H1 (cell line): ENCODE results near the gene NAPA.

ENCODE experiments used
- BRCA1 ChIP-seq: IDR thresholded peaks from 2 replicates; pipeline ENCODE4 v1.6.1; 2012; ENCODE audit warnings: low read depth, low read length, improper control_type of control experiment
- EP300 ChIP-seq, 2 experiments: IDR thresholded peaks; 1 replicate in 1 of 2; 2 replicates in 1 of 2; pipeline ENCODE4 v1.6.1; 2011 to 2012; ENCODE audit warnings: low read depth in 2 of 2, low read length in 2 of 2, mild to moderate bottlenecking in 2 of 2, borderline replicate concordance in 1 of 2, inconsistent platforms in 1 of 2, moderate library complexity in 1 of 2
- EZH2 ChIP-seq: fragments of 200-600 bp; sonication (generic); IDR thresholded peaks from 2 replicates; pipeline ENCODE4 v1.7.1; 2012; ENCODE audit warnings: low read depth, mild to moderate bottlenecking, moderate library complexity, low read length, inconsistent platforms; ENCODE audit not compliant: severe bottlenecking
- JUN ChIP-seq: IDR thresholded peaks from 2 replicates; pipeline ENCODE4 v1.6.1; 2011; ENCODE audit warnings: low read depth, mild to moderate bottlenecking, improper control_type of control experiment, low read length
- POLR2A ChIP-seq, 2 experiments: IDR thresholded peaks; 1 replicate in 1 of 2; 2 replicates in 1 of 2; pipeline ENCODE4 v1.6.1; 2011; ENCODE audit warnings: low read depth in 2 of 2, low read length in 2 of 2, mild to moderate bottlenecking in 2 of 2; ENCODE audit errors: control extremely low read depth in 1 of 2
- SP2 ChIP-seq: IDR thresholded peaks from 2 replicates; pipeline ENCODE4 v1.6.1; 2012; ENCODE audit warnings: mild to moderate bottlenecking, low read length, inconsistent platforms
- TAF7 ChIP-seq: optimal IDR thresholded peaks from 2 replicates; pipeline ENCODE3; 2011; ENCODE audit warnings: low read depth, mild to moderate bottlenecking, inconsistent platforms, low read length, moderate library complexity, borderline replicate concordance
- TCF12 ChIP-seq: IDR thresholded peaks from 2 replicates; pipeline ENCODE4 v1.6.1; 2011; ENCODE audit warnings: low read depth, mild to moderate bottlenecking, low read length
- TF ChIP-seq, protein P1 (sequence below), 3 experiments: IDR thresholded peaks; 1 replicate in 2 of 3; 2 replicates in 1 of 3; pipeline versions ENCODE4 v1.5.1 to v1.6.1; 2011; ENCODE audit warnings: low read length in 3 of 3, mild to moderate bottlenecking in 3 of 3, inconsistent platforms in 2 of 3, low read depth in 1 of 3, moderate library complexity in 1 of 3; ENCODE audit not compliant: insufficient read depth in 1 of 3; ENCODE audit errors: control extremely low read depth in 1 of 3
- TF ChIP-seq, protein P2 (sequence below): IDR thresholded peaks from 2 replicates; pipeline ENCODE4 v1.6.1; 2011; ENCODE audit warnings: low read length, improper control_type of control experiment

DNA sequence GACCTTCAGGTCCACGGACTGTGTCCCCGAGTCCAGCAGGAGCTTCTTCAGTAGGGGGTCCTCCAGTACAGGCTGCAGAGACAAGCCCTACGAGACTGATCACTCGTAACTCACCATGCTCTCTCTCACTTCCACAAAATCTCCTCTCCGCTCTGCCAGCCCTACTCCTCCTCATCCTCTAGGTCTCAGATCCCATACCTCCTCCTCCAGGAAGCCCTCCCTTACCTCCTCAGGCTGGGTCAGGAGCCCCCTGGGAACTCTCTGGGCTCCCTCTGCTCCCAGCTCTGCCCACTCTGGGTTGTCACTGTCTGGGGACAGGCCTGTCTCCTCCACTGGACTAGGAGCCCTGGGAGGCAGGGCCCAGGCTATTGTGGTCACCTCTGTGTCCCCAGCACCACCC is 23.9 kb upstream of the NAPA start:
- TF ChIP-seq EZH2 = no peak
- TF ChIP-seq, protein P1, sequence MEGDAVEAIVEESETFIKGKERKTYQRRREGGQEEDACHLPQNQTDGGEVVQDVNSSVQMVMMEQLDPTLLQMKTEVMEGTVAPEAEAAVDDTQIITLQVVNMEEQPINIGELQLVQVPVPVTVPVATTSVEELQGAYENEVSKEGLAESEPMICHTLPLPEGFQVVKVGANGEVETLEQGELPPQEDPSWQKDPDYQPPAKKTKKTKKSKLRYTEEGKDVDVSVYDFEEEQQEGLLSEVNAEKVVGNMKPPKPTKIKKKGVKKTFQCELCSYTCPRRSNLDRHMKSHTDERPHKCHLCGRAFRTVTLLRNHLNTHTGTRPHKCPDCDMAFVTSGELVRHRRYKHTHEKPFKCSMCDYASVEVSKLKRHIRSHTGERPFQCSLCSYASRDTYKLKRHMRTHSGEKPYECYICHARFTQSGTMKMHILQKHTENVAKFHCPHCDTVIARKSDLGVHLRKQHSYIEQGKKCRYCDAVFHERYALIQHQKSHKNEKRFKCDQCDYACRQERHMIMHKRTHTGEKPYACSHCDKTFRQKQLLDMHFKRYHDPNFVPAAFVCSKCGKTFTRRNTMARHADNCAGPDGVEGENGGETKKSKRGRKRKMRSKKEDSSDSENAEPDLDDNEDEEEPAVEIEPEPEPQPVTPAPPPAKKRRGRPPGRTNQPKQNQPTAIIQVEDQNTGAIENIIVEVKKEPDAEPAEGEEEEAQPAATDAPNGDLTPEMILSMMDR (IDR thresholded peaks at IDR 0.05; ENCODE audit: control extremely low read depth in 1 of 3, insufficient read depth in 1 of 3, low read depth in 1 of 3, low read length in 3 of 3) = no peak
- TF ChIP-seq SP2 = no peak
- no peak for TF ChIP-seq POLR2A (IDR thresholded peaks at IDR 0.05; ENCODE audit: control extremely low read depth in 1 of 2, low read depth in 2 of 2, low read length in 2 of 2)
- no peak for TF ChIP-seq JUN
- TF ChIP-seq, protein P2, sequence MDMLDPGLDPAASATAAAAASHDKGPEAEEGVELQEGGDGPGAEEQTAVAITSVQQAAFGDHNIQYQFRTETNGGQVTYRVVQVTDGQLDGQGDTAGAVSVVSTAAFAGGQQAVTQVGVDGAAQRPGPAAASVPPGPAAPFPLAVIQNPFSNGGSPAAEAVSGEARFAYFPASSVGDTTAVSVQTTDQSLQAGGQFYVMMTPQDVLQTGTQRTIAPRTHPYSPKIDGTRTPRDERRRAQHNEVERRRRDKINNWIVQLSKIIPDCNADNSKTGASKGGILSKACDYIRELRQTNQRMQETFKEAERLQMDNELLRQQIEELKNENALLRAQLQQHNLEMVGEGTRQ = no peak
- no peak for TF ChIP-seq EP300 (IDR thresholded peaks at IDR 0.05; ENCODE audit: borderline replicate concordance in 1 of 2, low read depth in 2 of 2, low read length in 2 of 2)
- no peak for TF ChIP-seq BRCA1
- no peak for TF ChIP-seq TCF12
- no peak for TF ChIP-seq TAF7
